Testis (tissue), 2 donors: Measurements from ENCODE around the gene POLR2B.

Experiments used
- POLR2A ChIP-seq: fragments of 450-650 bp; IDR thresholded peaks from one replicate; pipeline ENCODE4 v1.6.1; 2017; ENCODE audit warnings: antibody characterized with exemption, mild to moderate bottlenecking, moderate library complexity
- TF ChIP-seq, protein P1 (sequence below), 3 experiments: fragments of 450-650 bp in 2 of 3; fragments of 200-600 bp in 1 of 3; sonication (generic) in 1 of 3; IDR thresholded peaks; one replicate each; pipeline ENCODE4 v1.5.1; 2016 to 2019; ENCODE audit warnings: antibody characterized with exemption in 3 of 3, mild to moderate bottlenecking in 2 of 3, moderate library complexity in 1 of 3

DNA sequence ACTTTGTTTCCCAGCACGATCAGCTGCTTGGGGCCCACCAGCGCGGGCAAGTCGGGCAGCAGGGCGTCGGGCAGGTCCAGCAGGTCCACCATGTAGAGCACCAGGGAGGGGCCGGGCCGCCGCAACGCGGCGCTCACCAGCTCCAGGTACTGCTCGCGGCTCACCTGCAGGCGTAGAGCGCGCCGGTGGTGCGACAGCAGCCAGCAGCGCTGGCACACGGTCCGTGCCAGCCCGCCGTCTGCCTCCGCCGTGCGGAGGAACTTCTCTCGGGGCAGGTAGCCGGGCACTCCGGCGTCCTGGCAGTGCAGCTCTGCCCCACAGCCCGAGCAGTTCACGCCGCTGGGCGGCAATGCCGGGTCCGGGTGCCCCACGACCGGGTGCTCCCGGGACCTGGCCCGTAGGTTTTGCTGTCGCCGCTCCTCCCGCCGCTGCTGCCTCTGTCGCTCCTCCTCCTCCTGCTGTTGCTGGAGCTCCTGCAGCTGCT, 1.8 kb upstream of the POLR2B start:
- TF ChIP-seq, protein P1, sequence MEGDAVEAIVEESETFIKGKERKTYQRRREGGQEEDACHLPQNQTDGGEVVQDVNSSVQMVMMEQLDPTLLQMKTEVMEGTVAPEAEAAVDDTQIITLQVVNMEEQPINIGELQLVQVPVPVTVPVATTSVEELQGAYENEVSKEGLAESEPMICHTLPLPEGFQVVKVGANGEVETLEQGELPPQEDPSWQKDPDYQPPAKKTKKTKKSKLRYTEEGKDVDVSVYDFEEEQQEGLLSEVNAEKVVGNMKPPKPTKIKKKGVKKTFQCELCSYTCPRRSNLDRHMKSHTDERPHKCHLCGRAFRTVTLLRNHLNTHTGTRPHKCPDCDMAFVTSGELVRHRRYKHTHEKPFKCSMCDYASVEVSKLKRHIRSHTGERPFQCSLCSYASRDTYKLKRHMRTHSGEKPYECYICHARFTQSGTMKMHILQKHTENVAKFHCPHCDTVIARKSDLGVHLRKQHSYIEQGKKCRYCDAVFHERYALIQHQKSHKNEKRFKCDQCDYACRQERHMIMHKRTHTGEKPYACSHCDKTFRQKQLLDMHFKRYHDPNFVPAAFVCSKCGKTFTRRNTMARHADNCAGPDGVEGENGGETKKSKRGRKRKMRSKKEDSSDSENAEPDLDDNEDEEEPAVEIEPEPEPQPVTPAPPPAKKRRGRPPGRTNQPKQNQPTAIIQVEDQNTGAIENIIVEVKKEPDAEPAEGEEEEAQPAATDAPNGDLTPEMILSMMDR (IDR thresholded peaks at IDR 0.05), result no peak
- no peak for TF ChIP-seq POLR2A
